ENCODE measurements around the gene ERRFI1. TPM values are rescaled to one million over a fixed set of nuclear protein-coding genes. Genes with fewer than 3 reads are reported as not detected.
"Not testable (repeated sequence)": the region's sequence is repeated elsewhere in the genome, so short reads cannot be mapped to it uniquely, and the experiment has no call there.

ERRFI1 gene
- total and polyA plus RNA-seq, 4 donors, result 33.3 to 258 (median 120) TPM

DNA sequence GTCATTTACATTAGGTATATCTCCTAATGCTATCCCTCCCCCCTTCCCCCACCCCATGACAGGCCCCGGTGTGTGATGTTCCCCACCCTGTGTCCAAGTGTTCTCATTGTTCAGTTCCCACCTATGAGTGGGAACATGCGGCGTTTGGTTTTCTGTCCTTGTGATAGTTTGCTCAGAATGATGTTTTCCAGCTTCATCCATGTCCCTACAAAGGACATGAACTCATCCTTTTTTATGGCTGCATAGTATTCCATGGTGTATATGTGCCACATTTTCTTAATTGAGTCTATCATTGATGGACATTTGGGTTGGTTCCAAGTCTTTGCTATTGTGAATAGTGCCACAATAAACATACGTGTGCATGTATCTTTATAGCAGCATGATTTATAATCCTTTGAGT is 23.1 kb upstream of the ERRFI1 start:
- DNase-seq; H3K27ac ChIP-seq (ENCODE audit: low read depth in 1 of 2, low read length in 2 of 2); intact Hi-C loops (cut with DNase I); H3K36me3 ChIP-seq (ENCODE audit: control insufficient read depth in 1 of 2, insufficient read depth in 2 of 2, low read length in 1 of 2); H3K4me1 ChIP-seq (ENCODE audit: control insufficient read depth in 1 of 2, insufficient read depth in 2 of 2, low read length in 2 of 2); H3K4me3 ChIP-seq (ENCODE audit: low read length in 2 of 2); ATAC-seq (ENCODE audit: low FRiP score); H3K27me3 ChIP-seq (ENCODE audit: control insufficient read depth in 1 of 2, insufficient read depth in 2 of 2, low read length in 1 of 2); H3K9me3 ChIP-seq (ENCODE audit: control insufficient read depth, low read length): not testable (repeated sequence)
- whole genome bisulfite sequencing, 2 donors, result 88 to 96% methylated on average over 4 of the region's 4 CpGs

DNA sequence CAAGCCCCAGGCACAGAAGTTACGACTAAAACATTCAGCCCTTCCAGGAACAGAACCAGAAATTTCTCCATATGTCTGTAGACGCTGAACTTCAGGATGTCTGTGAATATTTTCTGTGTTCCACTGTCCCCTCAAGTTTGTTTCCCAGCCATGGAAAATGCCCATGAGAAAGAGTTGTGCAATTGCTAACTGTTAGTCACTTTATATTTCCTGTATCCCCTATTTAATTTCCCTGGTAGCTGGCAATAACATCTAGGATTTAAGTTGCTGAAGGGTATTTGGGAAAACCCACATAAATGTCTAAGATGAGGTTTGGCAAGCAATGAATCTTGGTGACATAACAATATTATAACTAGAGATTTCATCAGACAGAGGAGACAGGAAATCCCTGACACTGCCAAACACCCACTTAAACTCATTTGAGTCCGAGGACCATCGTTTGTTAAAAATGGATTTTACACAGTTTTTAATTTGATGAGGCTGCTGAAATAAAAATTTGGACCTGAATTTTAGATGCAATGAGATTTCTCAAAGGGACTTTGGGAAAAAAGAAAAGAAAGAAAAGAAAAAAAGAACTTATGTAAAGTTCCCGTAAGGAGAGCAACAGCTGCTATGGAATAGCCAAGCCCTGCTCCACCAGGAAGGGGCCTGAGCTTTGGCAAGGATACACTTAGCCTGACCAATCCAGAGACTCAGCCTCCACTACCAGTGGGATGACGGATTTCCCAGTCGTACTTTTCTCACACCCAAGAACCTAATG is 21.8 kb upstream of the ERRFI1 start:
- DNase-seq (peak in 1 of 2 donors; percentile 61), ATAC-seq (ENCODE audit: low FRiP score) (peak; percentile 64)
- 10 to 11% methylated on average over 7 of the region's 7 CpGs for WGBS, 2 donors
- Histone ChIP-seq H3K9me3 (ENCODE audit: control insufficient read depth, low read length) (no peaks in the 10 kb centered on the region), H3K4me3 (ENCODE audit: low read length in 2 of 2) (no peak overlapping the region), H3K27me3 (ENCODE audit: control insufficient read depth in 1 of 2, insufficient read depth in 2 of 2, low read length in 1 of 2) (no peaks in the 10 kb centered on the region), H3K36me3 (ENCODE audit: control insufficient read depth in 1 of 2, insufficient read depth in 2 of 2, low read length in 1 of 2) (no peaks in the 10 kb centered on the region), H3K27ac (ENCODE audit: low read depth in 1 of 2, low read length in 2 of 2) (peak overlapping the region; percentile 57 to 71), H3K4me1 (ENCODE audit: control insufficient read depth in 1 of 2, insufficient read depth in 2 of 2, low read length in 2 of 2) (no peaks in the 10 kb centered on the region)
- intact Hi-C loops (cut with DNase I), result no loop called here

DNA sequence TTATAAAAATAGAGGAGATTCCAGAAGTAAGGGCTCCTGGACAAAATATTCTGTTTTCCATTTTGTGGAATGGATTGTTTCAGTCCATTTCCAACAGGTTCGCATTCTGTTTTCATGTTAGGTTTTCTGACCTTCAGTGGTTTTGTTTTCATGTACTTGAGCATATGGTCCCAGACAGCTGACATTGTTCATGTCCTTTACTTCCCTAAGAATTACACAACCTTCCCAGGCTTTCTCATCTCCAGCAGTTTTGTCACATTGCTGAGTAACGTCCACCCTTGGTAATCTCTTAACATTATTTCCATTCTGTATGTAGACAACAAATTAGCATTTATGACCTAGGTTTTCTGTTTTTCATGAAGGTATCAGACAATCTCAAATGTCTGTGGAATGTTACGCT is 21.0 kb upstream of the ERRFI1 start:
- ATAC-seq (ENCODE audit: low FRiP score), result no peak
- H3K4me3 ChIP-seq (ENCODE audit: low read length in 2 of 2), result no peak overlapping the region
- H3K9me3 ChIP-seq (ENCODE audit: control insufficient read depth, low read length), result no peaks in the 10 kb centered on the region
- no peak for DNase-seq
- 67% methylated on average over 3 of the region's 3 CpGs for WGBS, 2 donors
- no peaks in the 10 kb centered on the region for H3K4me1 ChIP-seq (ENCODE audit: control insufficient read depth in 1 of 2, insufficient read depth in 2 of 2, low read length in 2 of 2)
- no peaks in the 10 kb centered on the region for H3K27me3 ChIP-seq (ENCODE audit: control insufficient read depth in 1 of 2, insufficient read depth in 2 of 2, low read length in 1 of 2)
- intact Hi-C loops (cut with DNase I), result no loop called here
- no peaks in the 10 kb centered on the region for H3K36me3 ChIP-seq (ENCODE audit: control insufficient read depth in 1 of 2, insufficient read depth in 2 of 2, low read length in 1 of 2)
- no peak overlapping the region for H3K27ac ChIP-seq (ENCODE audit: low read depth in 1 of 2, low read length in 2 of 2)

DNA sequence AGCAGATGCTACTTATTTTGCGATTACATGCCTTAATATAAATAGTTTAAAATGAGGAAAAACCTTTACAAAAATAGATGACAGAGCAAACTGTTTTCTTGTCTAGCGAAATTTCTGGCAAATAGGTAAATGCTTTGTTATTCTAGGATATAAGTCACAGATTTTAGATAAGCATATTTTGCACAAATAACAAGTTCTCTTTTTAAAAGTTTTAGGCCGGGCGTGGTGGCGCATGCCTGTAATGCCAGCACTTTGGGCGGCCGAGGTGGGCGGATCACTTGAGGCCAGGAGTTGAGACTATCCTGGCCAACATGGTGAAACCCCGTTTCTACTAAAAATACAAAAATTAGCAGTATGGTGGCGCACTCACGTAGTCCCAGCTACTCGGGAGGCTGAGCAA is 20.3 kb upstream of the ERRFI1 start:
- peak overlapping the region; percentile 7 to 37 for H3K27ac ChIP-seq (ENCODE audit: low read depth in 1 of 2, low read length in 2 of 2)
- ATAC-seq (ENCODE audit: low FRiP score), result no peak
- intact Hi-C loops (cut with DNase I), result no loop called here

DNA sequence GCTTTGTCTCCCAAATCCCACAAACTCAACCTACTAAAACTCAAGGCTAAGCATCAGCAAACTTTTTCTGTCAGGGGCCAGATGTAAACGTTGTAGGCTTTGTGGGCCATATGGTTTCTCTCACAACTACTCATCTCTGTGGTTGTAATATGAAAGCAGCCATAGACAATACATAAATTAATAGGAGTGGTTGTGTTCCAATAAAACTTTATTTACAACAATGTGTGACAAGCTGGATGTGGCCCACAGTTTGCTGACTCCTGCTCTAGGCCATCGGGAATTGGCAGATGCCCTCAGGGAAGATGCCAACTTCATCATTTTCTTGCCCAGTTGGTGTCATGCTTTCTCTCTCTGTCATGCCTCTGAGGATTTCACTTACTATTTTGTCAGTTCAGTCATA is 17.5 kb upstream of the ERRFI1 start:
- 58 to 61% methylated on average over 2 of the region's 2 CpGs for WGBS, 2 donors
- ATAC-seq (ENCODE audit: low FRiP score), result no peak
- no peak for DNase-seq
- no peaks in the 10 kb centered on the region for H3K9me3 ChIP-seq (ENCODE audit: control insufficient read depth, low read length)
- no peak overlapping the region for H3K27ac ChIP-seq (ENCODE audit: low read depth in 1 of 2, low read length in 2 of 2)
- peaks cover 0 to 2% of the 10 kb centered on the region in 2 donors for H3K4me1 ChIP-seq (ENCODE audit: control insufficient read depth in 1 of 2, insufficient read depth in 2 of 2, low read length in 2 of 2)
- no peaks in the 10 kb centered on the region for H3K27me3 ChIP-seq (ENCODE audit: control insufficient read depth in 1 of 2, insufficient read depth in 2 of 2, low read length in 1 of 2)
- intact Hi-C loops (cut with DNase I), result no loop called here
- H3K4me3 ChIP-seq (ENCODE audit: low read length in 2 of 2), result no peak overlapping the region
- no peaks in the 10 kb centered on the region for H3K36me3 ChIP-seq (ENCODE audit: control insufficient read depth in 1 of 2, insufficient read depth in 2 of 2, low read length in 1 of 2)

More for the DNA sequence above, 20.3 kb upstream of the ERRFI1 start:
- Histone ChIP-seq H3K27me3 (ENCODE audit: control insufficient read depth in 1 of 2, insufficient read depth in 2 of 2, low read length in 1 of 2) (no peaks in the 10 kb centered on the region), H3K4me1 (ENCODE audit: control insufficient read depth in 1 of 2, insufficient read depth in 2 of 2, low read length in 2 of 2) (no peaks in the 10 kb centered on the region), H3K9me3 (ENCODE audit: control insufficient read depth, low read length) (no peaks in the 10 kb centered on the region), H3K4me3 (ENCODE audit: low read length in 2 of 2) (no peak overlapping the region), H3K36me3 (ENCODE audit: control insufficient read depth in 1 of 2, insufficient read depth in 2 of 2, low read length in 1 of 2) (no peaks in the 10 kb centered on the region)
- WGBS, 2 donors, result 20 to 25% methylated on average over 12 of the region's 12 CpGs
- no peak for DNase-seq

DNA sequence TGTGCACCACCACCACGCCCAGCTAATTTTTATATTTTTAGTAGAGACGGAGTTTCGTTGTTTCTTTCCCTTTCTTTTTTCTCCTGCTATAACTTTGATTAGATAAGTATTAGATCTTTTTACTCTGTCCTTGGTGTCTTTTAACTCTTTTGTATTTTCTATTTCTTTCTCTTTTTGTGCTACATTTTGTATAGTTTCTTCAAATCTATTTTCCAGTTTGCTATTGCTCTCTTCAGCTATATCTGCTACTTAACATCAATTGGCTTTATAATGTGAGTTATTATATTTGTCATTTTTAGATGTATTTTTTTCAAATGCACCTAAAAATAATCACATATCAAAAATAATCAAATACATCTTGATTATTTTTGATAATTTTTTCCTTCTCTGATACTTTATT is 16.0 kb upstream of the ERRFI1 start:
- H3K9me3 ChIP-seq (ENCODE audit: control insufficient read depth, low read length), result no peaks in the 10 kb centered on the region
- H3K27ac ChIP-seq (ENCODE audit: low read depth in 1 of 2, low read length in 2 of 2), result no peak overlapping the region
- peaks cover 0 to 2% of the 10 kb centered on the region in 2 donors for H3K4me1 ChIP-seq (ENCODE audit: control insufficient read depth in 1 of 2, insufficient read depth in 2 of 2, low read length in 2 of 2)
- DNase-seq (no peak), ATAC-seq (ENCODE audit: low FRiP score) (no peak)
- H3K36me3 ChIP-seq (ENCODE audit: control insufficient read depth in 1 of 2, insufficient read depth in 2 of 2, low read length in 1 of 2), result no peaks in the 10 kb centered on the region
- H3K27me3 ChIP-seq (ENCODE audit: control insufficient read depth in 1 of 2, insufficient read depth in 2 of 2, low read length in 1 of 2), result no peaks in the 10 kb centered on the region
- 93 to 96% methylated on average over 3 of the region's 3 CpGs for WGBS, 2 donors
- H3K4me3 ChIP-seq (ENCODE audit: low read length in 2 of 2), result no peak overlapping the region
- intact Hi-C loops (cut with DNase I), result no loop called here

DNA sequence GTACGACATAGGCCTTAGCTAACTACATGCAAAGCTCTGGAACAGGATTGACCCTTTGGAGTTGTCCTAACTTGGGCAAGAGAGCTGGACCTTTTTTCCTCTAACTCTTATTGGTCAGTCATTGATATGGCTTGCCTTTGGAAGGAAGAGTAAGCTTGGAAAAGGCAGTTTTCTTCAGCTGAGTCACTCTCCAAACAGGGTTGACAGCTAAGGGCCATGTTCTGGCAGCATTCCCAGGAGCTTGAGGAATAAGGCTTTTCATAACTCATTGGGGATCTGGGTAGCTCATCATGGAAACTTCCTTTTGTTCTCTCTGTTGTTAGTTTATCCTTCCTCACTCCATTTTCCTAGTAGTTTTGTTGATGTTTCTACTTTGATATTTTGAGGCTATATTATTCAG is 14.5 kb upstream of the ERRFI1 start:
- no peaks in the 10 kb centered on the region for H3K27me3 ChIP-seq (ENCODE audit: control insufficient read depth in 1 of 2, insufficient read depth in 2 of 2, low read length in 1 of 2)
- intact Hi-C loops (cut with DNase I), result no loop called here
- H3K36me3 ChIP-seq (ENCODE audit: control insufficient read depth in 1 of 2, insufficient read depth in 2 of 2, low read length in 1 of 2), result no peaks in the 10 kb centered on the region
- H3K4me1 ChIP-seq (ENCODE audit: control insufficient read depth in 1 of 2, insufficient read depth in 2 of 2, low read length in 2 of 2), result peaks cover 0 to 2% of the 10 kb centered on the region in 2 donors
- no peaks in the 10 kb centered on the region for H3K9me3 ChIP-seq (ENCODE audit: control insufficient read depth, low read length)
- no peak overlapping the region for H3K4me3 ChIP-seq (ENCODE audit: low read length in 2 of 2)
- ATAC-seq (ENCODE audit: low FRiP score), result peak; percentile 91
- H3K27ac ChIP-seq (ENCODE audit: low read depth in 1 of 2, low read length in 2 of 2), result peak overlapping the region; percentile 59 to 67
- 3 to 12% methylated on average over 1 of the region's 1 CpG for WGBS, 2 donors
- peak; percentile 86 to 93 for DNase-seq

DNA sequence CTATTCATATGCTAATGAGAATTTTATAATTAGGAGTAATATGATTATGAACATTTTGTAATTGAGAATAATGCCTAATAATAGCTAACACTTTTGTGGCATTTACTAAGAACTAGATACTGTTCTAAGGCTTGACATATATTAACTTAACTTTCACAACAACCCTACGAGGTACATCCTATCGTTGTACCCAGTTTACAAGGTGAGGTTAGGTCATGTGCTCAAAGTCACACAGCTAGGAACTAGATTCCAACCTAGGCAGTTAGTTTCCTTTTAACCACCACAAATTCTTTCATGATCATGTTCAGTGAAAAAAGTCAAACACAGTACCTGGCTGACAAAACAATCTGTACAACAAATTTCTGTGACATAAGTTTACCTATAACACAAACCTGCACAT is 13.0 kb upstream of the ERRFI1 start:
- Histone ChIP-seq H3K9me3 (ENCODE audit: control insufficient read depth, low read length) (no peaks in the 10 kb centered on the region), H3K27ac (ENCODE audit: low read depth in 1 of 2, low read length in 2 of 2) (no peak overlapping the region), H3K4me3 (ENCODE audit: low read length in 2 of 2) (no peak overlapping the region), H3K36me3 (ENCODE audit: control insufficient read depth in 1 of 2, insufficient read depth in 2 of 2, low read length in 1 of 2) (no peaks in the 10 kb centered on the region), H3K4me1 (ENCODE audit: control insufficient read depth in 1 of 2, insufficient read depth in 2 of 2, low read length in 2 of 2) (peaks cover 0 to 2% of the 10 kb centered on the region in 2 donors), H3K27me3 (ENCODE audit: control insufficient read depth in 1 of 2, insufficient read depth in 2 of 2, low read length in 1 of 2) (no peaks in the 10 kb centered on the region)
- DNase-seq (no peak), ATAC-seq (ENCODE audit: low FRiP score) (no peak)
- intact Hi-C loops (cut with DNase I), result loop anchor here in 1 of 2 donors (5.0 kb wide), 1 partner anchor 43 kb away; no protein-coding TSS in a partner anchor
- WGBS, 2 donors, result 90 to 95% methylated on average over 2 of the region's 2 CpGs

DNA sequence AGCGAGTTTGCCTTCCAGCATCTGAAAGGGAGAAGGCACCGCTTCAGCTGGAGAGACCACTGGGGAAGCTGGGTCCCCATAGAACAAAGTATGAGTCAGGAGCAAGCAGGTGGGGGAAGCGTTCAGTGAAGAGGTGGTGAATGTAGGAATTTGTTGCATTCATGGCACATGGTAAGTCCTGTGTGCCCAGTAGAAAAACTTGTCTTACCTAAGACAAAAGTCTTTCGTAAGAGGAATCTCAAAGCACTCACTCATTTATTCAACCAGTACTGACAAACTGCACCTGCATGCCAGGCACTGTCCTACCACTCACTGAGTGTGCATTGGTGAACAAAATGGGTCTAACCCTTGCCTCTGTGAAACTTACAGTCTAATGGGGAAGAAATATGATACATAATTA is 9.2 kb upstream of the ERRFI1 start:
- no peak for DNase-seq
- no peak for ATAC-seq (ENCODE audit: low FRiP score)
- H3K4me1 ChIP-seq (ENCODE audit: control insufficient read depth in 1 of 2, insufficient read depth in 2 of 2, low read length in 2 of 2), result peaks cover 0 to 2% of the 10 kb centered on the region in 2 donors
- H3K9me3 ChIP-seq (ENCODE audit: control insufficient read depth, low read length), result no peaks in the 10 kb centered on the region
- 94% methylated on average over 4 of the region's 4 CpGs for WGBS, 2 donors
- intact Hi-C loops (cut with DNase I), result loop anchor here in 1 of 2 donors (5.0 kb wide), 1 partner anchor 47 kb away; no protein-coding TSS in a partner anchor
- no peak overlapping the region for H3K4me3 ChIP-seq (ENCODE audit: low read length in 2 of 2)
- no peaks in the 10 kb centered on the region for H3K27me3 ChIP-seq (ENCODE audit: control insufficient read depth in 1 of 2, insufficient read depth in 2 of 2, low read length in 1 of 2)
- H3K27ac ChIP-seq (ENCODE audit: low read depth in 1 of 2, low read length in 2 of 2), result no peak overlapping the region
- H3K36me3 ChIP-seq (ENCODE audit: control insufficient read depth in 1 of 2, insufficient read depth in 2 of 2, low read length in 1 of 2), result no peaks in the 10 kb centered on the region

Data from aorta (tissue), 5 donors.